Measurements from ENCODE around the gene SSNA1.

Gene SSNA1

DNA sequence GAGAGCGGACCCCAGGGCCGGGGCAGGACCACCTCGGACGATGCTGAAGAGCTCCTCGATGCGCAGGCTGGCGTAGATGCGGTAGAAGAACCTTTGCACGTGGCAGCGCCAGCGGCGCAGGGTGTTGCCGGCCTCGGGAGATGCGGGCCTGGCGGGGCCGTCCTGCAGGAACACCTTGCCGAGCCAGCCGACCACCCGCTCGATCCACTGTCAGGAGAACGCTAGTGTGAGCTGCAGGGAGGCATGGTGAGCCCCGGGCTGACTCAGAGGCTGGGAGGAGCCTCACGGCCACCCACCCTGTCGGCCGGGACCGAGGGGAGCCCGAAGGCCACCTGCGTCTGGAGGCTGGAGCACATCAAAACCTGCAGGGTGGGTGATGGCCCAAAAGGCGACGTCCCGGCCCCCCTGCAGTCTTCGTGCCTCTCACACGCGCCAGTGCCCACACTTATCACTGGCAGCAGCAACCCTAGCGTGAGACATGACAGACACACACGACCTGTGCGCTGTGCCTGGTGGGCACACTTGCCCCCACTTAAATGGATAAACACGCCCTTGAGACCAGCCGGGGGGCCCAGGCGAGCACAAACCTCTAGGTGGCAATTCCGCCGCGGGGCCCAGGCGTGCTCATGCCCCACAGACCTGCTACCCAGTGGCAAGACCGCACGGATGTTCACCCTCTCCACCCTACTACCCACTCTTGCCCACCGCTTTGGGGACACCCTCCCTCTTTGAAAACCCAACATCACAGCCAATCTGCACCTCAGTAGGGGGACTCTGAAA lies 3.4 kb upstream of the SSNA1 start:
- Histone ChIP-seq H3K36me3 (ENCODE audit: control insufficient read depth, insufficient read depth, low read length) (no peaks in the 10 kb centered on the region), H3K4me1 (peaks cover 8% of the 10 kb centered on the region)
- TF ChIP-seq, protein P1, sequence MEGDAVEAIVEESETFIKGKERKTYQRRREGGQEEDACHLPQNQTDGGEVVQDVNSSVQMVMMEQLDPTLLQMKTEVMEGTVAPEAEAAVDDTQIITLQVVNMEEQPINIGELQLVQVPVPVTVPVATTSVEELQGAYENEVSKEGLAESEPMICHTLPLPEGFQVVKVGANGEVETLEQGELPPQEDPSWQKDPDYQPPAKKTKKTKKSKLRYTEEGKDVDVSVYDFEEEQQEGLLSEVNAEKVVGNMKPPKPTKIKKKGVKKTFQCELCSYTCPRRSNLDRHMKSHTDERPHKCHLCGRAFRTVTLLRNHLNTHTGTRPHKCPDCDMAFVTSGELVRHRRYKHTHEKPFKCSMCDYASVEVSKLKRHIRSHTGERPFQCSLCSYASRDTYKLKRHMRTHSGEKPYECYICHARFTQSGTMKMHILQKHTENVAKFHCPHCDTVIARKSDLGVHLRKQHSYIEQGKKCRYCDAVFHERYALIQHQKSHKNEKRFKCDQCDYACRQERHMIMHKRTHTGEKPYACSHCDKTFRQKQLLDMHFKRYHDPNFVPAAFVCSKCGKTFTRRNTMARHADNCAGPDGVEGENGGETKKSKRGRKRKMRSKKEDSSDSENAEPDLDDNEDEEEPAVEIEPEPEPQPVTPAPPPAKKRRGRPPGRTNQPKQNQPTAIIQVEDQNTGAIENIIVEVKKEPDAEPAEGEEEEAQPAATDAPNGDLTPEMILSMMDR (IDR thresholded peaks at IDR 0.05): no peak

DNA sequence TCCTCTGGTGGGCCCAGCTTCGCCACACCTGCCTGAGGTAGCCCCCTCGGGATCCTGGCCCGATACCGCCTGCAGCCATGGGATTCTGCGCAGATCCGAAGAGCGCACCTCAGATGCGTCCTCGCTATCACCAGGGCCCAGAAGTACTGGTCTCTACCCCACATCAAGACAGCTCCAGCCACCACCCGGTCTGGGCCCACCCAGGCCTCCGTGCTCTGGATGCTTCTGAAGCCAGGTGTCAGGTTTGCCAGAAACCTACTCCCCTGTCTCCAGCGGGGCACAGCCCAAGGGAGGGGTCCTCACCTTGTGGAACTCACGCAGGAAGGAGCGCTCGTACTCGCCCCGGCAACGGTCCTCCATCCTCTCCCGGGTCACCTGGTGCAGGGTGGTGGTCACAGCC lies 2.6 kb upstream of the SSNA1 start:
- H3K9ac ChIP-seq: no peak overlapping the region
- TF ChIP-seq, protein P1 (IDR thresholded peaks at IDR 0.05): no peak
- H3K27ac ChIP-seq: no peak overlapping the region
- no peaks in the 10 kb centered on the region for H3K36me3 ChIP-seq (ENCODE audit: control insufficient read depth, insufficient read depth, low read length)
- no peak overlapping the region for H3K4me2 ChIP-seq (ENCODE audit: low read length)
- peaks cover 8% of the 10 kb centered on the region for H3K4me1 ChIP-seq
- H3K4me3 ChIP-seq (ENCODE audit: low read depth, low read length): no peak overlapping the region
- H2AFZ ChIP-seq: no peak overlapping the region
- no peaks in the 10 kb centered on the region for H3K27me3 ChIP-seq (ENCODE audit: control insufficient read depth, insufficient read depth, low read length)
- H3K79me2 ChIP-seq: peaks cover 4% of the 10 kb centered on the region
- H3K9me3 ChIP-seq (ENCODE audit: control insufficient read depth, low read length): no peaks in the 10 kb centered on the region

More for the DNA sequence above, 3.4 kb upstream of the SSNA1 start:
- Histone ChIP-seq H3K27ac (no peak overlapping the region), H3K4me2 (ENCODE audit: low read length) (no peak overlapping the region), H3K79me2 (peaks cover 4% of the 10 kb centered on the region), H3K9me3 (ENCODE audit: control insufficient read depth, low read length) (no peaks in the 10 kb centered on the region), H3K4me3 (ENCODE audit: low read depth, low read length) (no peak overlapping the region), H3K9ac (no peak overlapping the region), H2AFZ (no peak overlapping the region), H3K27me3 (ENCODE audit: control insufficient read depth, insufficient read depth, low read length) (no peaks in the 10 kb centered on the region)

DNA sequence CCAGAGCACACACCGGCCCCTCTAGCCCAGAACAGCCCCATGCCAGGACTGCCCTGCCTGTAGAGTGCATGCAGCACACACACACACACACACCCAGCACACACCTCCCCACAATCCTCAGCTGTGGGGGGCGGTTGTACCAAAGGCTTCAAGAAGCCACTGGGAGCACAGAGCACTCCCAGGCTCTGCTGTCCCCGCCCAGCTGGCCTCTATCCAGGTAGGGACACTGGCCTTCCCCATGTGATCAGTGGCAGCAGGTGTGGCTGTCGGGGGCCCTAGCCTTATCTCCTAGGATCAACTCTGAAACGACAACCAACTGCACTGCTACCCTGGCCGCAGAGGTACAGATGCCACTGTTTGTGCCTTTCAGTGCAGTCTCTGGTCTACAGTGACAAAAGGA lies 2.1 kb upstream of the SSNA1 start:
- TF ChIP-seq, protein P1 (IDR thresholded peaks at IDR 0.05): no peak
- no peak overlapping the region for H3K9ac ChIP-seq
- peak overlapping the region; percentile 99 for H3K4me2 ChIP-seq (ENCODE audit: low read length)
- no peak overlapping the region for H3K27ac ChIP-seq
- H3K4me3 ChIP-seq (ENCODE audit: low read depth, low read length): no peak overlapping the region
- no peaks in the 10 kb centered on the region for H3K9me3 ChIP-seq (ENCODE audit: control insufficient read depth, low read length)
- peaks cover 8% of the 10 kb centered on the region for H3K4me1 ChIP-seq
- H3K27me3 ChIP-seq (ENCODE audit: control insufficient read depth, insufficient read depth, low read length): no peaks in the 10 kb centered on the region
- peaks cover 4% of the 10 kb centered on the region for H3K79me2 ChIP-seq
- no peak overlapping the region for H2AFZ ChIP-seq
- no peaks in the 10 kb centered on the region for H3K36me3 ChIP-seq (ENCODE audit: control insufficient read depth, insufficient read depth, low read length)

DNA sequence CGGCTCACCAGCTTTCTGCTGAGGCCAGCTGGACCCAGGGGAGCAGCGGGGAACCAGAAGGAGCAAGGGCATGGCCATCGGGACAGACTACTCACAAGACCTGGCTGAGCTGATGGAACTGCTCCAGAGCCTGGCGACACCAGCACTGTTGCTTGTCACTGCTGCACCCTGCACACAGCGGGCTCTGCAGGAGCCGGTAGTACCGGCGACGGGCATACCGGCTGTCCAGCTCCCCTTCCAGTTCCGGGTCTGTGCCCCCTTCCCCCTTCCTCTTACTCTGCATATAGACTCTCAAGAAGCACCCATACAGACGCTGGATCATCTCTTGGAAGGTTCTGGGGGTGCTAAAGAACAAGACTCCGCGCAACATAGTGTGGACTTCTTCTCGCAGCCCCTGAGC lies 1.1 kb upstream of the SSNA1 start:
- Histone ChIP-seq H3K79me2 (peaks cover 4% of the 10 kb centered on the region), H3K27me3 (ENCODE audit: control insufficient read depth, insufficient read depth, low read length) (no peaks in the 10 kb centered on the region), H3K9me3 (ENCODE audit: control insufficient read depth, low read length) (no peaks in the 10 kb centered on the region), H3K36me3 (ENCODE audit: control insufficient read depth, insufficient read depth, low read length) (no peaks in the 10 kb centered on the region), H3K27ac (no peak overlapping the region), H3K4me1 (peaks cover 8% of the 10 kb centered on the region), H3K9ac (no peak overlapping the region), H3K4me3 (ENCODE audit: low read depth, low read length) (peak overlapping the region; percentile 97), H2AFZ (no peak overlapping the region), H3K4me2 (ENCODE audit: low read length) (peak overlapping the region; percentile 99)
- TF ChIP-seq, protein P1 (IDR thresholded peaks at IDR 0.05): no peak

DNA sequence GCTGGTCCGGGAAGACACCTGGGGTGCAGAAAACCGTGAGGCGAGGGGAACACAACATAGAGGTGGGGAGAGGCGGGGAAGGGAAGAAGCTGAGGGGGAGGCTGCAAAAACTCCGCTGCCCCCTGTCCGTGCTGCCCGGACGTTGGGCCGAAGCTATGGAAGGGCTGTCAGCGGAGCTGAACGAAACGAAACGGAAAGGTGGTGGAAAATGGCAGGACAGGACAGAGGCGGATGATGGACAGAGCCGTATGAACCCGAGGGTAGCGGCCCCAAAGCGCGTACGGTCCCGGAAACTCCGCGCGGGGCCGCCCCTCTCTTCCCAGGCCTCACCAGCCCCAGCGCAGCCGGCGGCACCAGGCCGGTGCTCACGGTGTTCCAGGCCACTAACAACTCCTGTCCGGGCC lies 388 bp upstream of the SSNA1 start:
- H2AFZ ChIP-seq: peak overlapping the region; percentile 90
- TF ChIP-seq, protein P1 (IDR thresholded peaks at IDR 0.05): no peak
- H3K4me1 ChIP-seq: peaks cover 8% of the 10 kb centered on the region
- H3K9me3 ChIP-seq (ENCODE audit: control insufficient read depth, low read length): no peaks in the 10 kb centered on the region
- peaks cover 4% of the 10 kb centered on the region for H3K79me2 ChIP-seq
- peak overlapping the region; percentile 37 for H3K9ac ChIP-seq
- H3K36me3 ChIP-seq (ENCODE audit: control insufficient read depth, insufficient read depth, low read length): no peaks in the 10 kb centered on the region
- peak overlapping the region; percentile 87 for H3K27ac ChIP-seq
- H3K4me3 ChIP-seq (ENCODE audit: low read depth, low read length): peak overlapping the region; percentile 97
- no peaks in the 10 kb centered on the region for H3K27me3 ChIP-seq (ENCODE audit: control insufficient read depth, insufficient read depth, low read length)
- H3K4me2 ChIP-seq (ENCODE audit: low read length): peak overlapping the region; percentile 99
